Progenitor cell of endocrine pancreas (in vitro differentiated cells): Measurements from ENCODE around the gene MIPOL1. TPM values are rescaled to one million over a fixed set of nuclear protein-coding genes. Genes with fewer than 3 reads are reported as not detected.

Experiments
- DNase-seq: peaks from one replicate; pipeline ENCODE4 v3.0.0; 2021; ENCODE audit warnings: low spot score; ENCODE audit not compliant: unreplicated experiment
- H3K27ac Mint-ChIP-seq: 2 replicates; pipeline ENCODE4 v1.8.0; 2021; ENCODE audit warnings: mild to moderate bottlenecking, moderate library complexity, mixed read lengths
- H3K27me3 Mint-ChIP-seq: 2 replicates; pipeline ENCODE4 v1.8.0; 2021; ENCODE audit warnings: mixed read lengths
- H3K36me3 Mint-ChIP-seq: 2 replicates; pipeline ENCODE4 v1.8.0; 2022; ENCODE audit warnings: mixed read lengths; ENCODE audit not compliant: insufficient read depth
- H3K4me1 Mint-ChIP-seq: 2 replicates; pipeline ENCODE4 v1.8.0; 2021; ENCODE audit warnings: low read depth, mixed read lengths
- H3K4me3 Mint-ChIP-seq: 2 replicates; pipeline ENCODE4 v1.8.0; 2021; ENCODE audit warnings: low read depth, mild to moderate bottlenecking, moderate library complexity, mixed read lengths
- H3K9me3 Mint-ChIP-seq: 2 replicates; pipeline ENCODE4 v1.8.0; 2021; ENCODE audit warnings: low read depth, mixed read lengths
- CTCF ChIP-seq: fragments of 200-600 bp; sonication (generic); IDR thresholded peaks from one replicate; pipeline ENCODE4 v1.5.0; 2021; ENCODE audit warnings: antibody characterized with exemption, mild to moderate bottlenecking; ENCODE audit not compliant: unreplicated experiment
- total RNA-seq: library from RNA; stranded (reverse); gene quantifications from 2 replicates; pipeline ENCODE4 v1.2.1, GENCODE V29; 2021

The MIPOL1 gene
- total RNA-seq, 1 donor from 2014 or later: 25.6 TPM

- Mint-ChIP-seq H3K4me1 (peaks cover 27% of the 10 kb centered on the region), H3K27me3 (no peaks in the 10 kb centered on the region), H3K27ac (peak overlapping the region; percentile 84), H3K4me3 (no peak overlapping the region), H3K36me3 (peaks cover 48% of the 10 kb centered on the region), H3K9me3 (peaks cover 42% of the 10 kb centered on the region)
- no peak for TF ChIP-seq CTCF
- DNase-seq: no peak
Observed at GRCh38 chr14:37464192-37464858, 266.6 kb downstream of the MIPOL1 start.

GRCh38 chr14:37466003-37466622 lies 268.4 kb downstream of the MIPOL1 start:
- Mint-ChIP-seq H3K27me3 (no peaks in the 10 kb centered on the region), H3K27ac (peak overlapping the region; percentile 88), H3K9me3 (peaks cover 39% of the 10 kb centered on the region), H3K36me3 (peaks cover 38% of the 10 kb centered on the region), H3K4me3 (peak overlapping the region; percentile 48), H3K4me1 (peaks cover 27% of the 10 kb centered on the region)
- no peak for DNase-seq
- no peak for TF ChIP-seq CTCF

GRCh38 chr14:37466623-37467088 lies 268.9 kb downstream of the MIPOL1 start:
- Mint-ChIP-seq H3K4me3 (peak overlapping the region; percentile 48), H3K9me3 (peaks cover 35% of the 10 kb centered on the region), H3K27me3 (no peaks in the 10 kb centered on the region), H3K36me3 (peaks cover 33% of the 10 kb centered on the region), H3K27ac (peak overlapping the region; percentile 88), H3K4me1 (peaks cover 27% of the 10 kb centered on the region)
- no peak for TF ChIP-seq CTCF
- DNase-seq: no peak

GRCh38 chr14:37469650-37470049 lies 271.9 kb downstream of the MIPOL1 start:
- H3K4me3 Mint-ChIP-seq: no peak overlapping the region
- H3K36me3 Mint-ChIP-seq: peaks cover 18% of the 10 kb centered on the region
- H3K9me3 Mint-ChIP-seq: peaks cover 22% of the 10 kb centered on the region
- no peaks in the 10 kb centered on the region for H3K27me3 Mint-ChIP-seq
- no peak for TF ChIP-seq CTCF
- H3K27ac Mint-ChIP-seq: no peak overlapping the region
- peaks cover 27% of the 10 kb centered on the region for H3K4me1 Mint-ChIP-seq
- no peak for DNase-seq

GRCh38 chr14:37470251-37470650 lies 272.5 kb downstream of the MIPOL1 start:
- TF ChIP-seq CTCF: no peak
- Mint-ChIP-seq H3K27ac (no peak overlapping the region), H3K9me3 (peaks cover 23% of the 10 kb centered on the region), H3K4me3 (no peak overlapping the region), H3K27me3 (no peaks in the 10 kb centered on the region), H3K36me3 (peaks cover 19% of the 10 kb centered on the region), H3K4me1 (peaks cover 25% of the 10 kb centered on the region)
- DNase-seq: no peak
